SW 1271 (cell line): ENCODE measurements around the gene PSME2.
"Not testable (repeated sequence)": the region's sequence is repeated elsewhere in the genome, so short reads cannot be mapped to it uniquely, and the experiment has no call there.

Experiments used
- DNase-seq, 2 experiments: peaks; one replicate each; lab custom pipeline; 2025; lab: John Stamatoyannopoulos, UW

PSME2 gene

DNA sequence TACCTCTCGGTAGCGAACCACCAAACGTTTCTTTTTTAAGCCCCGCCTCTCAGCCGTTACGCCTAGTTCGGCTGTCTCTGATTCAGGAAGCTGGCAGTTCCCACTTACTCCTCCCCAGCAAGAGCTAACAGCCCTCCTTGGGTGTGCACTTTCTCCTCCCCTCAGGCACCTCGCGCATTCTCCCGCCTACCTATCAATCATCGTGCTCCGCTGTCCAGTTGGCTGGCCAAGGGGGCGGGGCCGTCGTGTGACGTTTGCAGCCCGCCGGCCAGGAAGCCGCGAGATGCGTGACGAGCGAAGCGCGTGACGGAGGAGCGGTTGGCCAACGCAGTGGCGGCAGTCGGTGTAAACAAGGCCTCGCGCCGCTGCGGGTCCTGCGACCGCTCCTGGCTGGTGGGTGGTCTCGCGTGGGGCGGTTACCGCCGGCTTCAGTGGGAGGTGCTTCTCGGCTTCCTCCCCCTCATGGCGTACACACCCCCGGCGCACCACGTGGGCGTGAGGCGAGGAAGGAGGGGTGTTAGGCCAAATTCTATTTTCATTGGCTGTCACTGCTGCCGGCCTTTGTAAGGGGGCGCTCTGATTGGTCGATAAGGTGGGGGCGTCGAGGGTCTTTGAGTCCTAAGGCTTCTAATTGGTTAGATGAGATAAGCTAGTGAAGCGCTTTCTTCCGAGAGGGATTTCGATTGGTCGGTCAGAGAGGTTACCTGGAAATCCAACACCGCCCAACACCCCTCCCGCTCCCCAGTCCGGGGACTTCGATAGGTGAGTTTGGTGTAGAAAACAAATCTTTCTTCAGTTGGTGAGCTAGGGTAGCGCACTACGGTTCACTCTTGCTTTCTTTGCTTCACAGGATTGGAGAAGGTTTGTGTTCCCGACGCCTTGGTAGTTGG, 31.6 kb downstream of the PSME2 start, which contains the start of the genes DCAF11 and NRL:
Gene DCAF11 (plus strand): TSS at position 246 of the 890 bp plus-strand sequence. CDS start 818 bp downstream, outside the sequence.
Gene NRL (minus strand): TSS at position 418 of the 890 bp plus-strand sequence. CDS start 32,101 bp downstream, outside the sequence.
- peak; percentile 100 for DNase-seq

DNA sequence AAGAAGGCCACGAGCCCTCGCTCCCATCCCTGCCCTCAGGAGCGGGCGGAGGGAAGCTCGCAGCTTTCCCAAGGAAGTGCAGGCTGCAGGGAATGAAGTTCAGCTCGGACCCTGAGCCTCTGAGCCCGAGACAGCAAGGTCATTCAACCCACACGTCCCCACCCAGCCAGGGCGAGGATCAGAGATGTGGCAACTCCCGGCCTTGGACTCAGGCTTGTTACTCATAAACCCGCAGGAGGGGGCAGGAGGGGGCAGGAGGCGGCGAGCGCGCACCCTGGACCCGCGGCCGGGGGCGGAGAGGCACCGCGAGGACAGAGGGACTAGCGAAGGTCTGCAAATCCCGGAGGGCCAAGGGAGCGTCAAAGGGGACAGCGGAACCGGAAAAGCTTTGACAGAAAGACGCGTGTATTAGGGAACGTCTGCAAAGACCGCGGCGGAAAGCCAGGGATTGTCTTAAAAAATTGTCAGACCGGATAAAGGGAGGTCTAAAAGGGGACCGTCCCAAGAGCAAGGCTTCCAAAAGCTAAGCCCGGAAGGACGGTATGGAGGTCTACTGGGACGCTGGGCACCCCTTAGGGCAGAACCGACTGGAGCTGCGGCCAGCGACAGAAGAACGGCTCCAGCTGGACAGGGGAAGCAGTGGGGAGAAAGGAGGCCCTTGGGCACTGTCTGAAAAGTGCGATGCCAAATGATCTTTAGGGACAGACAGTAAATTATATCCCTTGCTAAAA, 32.4 kb downstream of the PSME2 start:
- peak; percentile 87 to 95 for DNase-seq

DNA sequence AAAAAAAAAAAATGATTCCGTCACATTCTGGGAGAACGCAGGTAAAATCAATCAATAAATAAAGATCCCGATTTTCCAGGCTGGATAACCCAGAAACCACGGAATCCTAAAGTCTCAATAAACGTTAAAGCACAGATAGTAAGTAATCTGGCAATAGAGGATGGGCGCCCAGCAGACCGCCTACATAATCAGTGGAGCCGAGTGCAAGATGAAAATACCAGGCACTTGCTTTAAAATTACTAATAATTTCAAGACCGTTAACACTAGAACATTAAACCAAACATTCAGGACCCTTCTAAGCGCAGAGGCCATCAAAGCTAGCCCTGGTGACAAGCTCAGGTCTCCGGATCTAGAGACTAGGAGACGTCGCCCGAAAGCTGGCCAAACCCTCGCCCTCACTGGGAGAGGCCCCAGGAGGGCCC, 33.0 kb downstream of the PSME2 start:
- no peak for DNase-seq

DNA sequence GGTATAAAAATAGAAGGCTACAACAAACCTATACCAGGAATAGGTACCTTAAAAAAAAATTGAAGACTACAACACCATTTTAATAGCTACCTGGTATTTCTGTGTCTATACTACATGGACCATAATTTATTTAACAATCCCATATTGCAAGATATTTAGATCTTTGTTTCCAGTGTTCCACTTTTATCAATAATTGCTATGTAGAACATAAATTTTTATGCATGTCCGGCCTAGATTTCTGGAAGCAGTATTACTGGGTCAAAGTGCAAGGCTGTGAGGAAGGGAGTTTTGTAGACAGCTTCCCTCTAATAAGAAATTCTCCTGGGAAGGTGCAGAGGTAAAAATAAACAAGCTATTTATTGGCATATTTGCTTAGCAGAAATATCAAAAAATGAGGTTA, 35.9 kb downstream of the PSME2 start:
- no peak for DNase-seq

DNA sequence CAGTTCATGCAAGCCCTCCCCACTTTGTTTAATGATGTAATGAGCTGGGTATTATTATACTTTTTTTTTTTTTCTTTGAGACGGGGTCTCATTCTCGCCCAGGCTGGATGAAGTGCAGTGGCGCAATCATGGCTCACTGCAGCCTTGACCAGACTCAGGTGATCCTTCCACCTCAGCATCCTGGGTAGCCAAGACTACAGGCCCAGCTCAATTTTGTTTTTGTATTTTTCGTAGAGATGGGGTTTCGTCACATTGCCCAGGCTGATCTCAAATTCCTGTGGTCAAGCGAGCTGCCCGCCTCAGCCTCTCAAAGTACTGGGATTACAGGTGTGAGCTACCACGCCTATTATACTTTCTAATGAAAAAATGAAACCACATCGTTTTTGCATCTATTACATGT, 36.4 kb downstream of the PSME2 start:
- no peak for DNase-seq

DNA sequence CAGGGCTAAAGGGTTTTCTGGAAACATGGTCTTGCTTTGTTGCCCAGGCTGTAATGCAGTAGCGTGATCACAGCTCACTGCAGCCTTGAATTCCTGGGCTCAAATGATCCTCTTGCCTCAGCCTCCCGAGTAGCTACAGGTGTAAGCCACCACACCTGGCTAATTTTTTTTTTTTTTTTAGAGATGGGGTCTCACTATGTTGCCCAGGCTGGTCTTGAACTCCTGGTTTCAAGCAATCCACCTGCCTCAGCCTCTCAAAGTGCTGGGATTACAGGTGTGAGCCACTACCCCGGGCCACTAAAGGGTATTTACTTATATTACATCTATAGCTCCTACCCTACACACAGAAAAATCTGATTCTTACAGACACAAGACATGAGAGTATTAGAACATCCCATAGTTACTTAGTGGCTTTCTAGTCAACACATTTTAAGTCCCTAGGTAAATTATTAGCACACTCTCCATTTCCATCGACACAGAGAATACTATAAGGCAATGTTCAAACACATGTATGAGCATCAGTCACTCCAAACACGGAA, 38.0 kb downstream of the PSME2 start:
- DNase-seq: no peak

DNA sequence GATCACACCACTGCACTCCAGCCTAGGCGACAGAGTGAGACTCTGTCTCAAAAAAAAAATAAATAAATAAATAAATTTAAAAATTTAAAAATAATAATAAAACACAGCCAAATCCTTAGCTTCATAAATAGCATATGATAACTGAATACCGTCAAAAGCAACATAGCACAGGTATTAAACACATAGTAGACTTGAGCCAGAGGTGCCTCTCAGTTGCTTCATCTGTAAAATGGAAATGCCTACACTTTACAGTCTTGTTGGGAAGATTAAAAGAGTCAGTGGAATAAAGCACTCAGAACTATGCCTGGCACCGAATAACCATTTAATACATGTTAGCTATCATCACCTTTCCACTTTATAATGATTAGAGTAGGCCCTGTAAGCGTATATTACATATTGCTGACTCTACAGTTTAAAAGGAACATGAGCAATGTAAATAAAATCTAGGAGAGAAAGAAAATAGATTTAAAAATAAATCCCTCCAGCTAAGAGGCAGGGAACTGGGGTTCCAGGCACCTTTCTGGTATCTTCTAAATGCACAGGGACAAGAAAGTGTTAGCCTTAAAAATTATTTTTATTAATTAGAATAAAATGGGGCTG, 39.6 kb downstream of the PSME2 start:
- no peak for DNase-seq

DNA sequence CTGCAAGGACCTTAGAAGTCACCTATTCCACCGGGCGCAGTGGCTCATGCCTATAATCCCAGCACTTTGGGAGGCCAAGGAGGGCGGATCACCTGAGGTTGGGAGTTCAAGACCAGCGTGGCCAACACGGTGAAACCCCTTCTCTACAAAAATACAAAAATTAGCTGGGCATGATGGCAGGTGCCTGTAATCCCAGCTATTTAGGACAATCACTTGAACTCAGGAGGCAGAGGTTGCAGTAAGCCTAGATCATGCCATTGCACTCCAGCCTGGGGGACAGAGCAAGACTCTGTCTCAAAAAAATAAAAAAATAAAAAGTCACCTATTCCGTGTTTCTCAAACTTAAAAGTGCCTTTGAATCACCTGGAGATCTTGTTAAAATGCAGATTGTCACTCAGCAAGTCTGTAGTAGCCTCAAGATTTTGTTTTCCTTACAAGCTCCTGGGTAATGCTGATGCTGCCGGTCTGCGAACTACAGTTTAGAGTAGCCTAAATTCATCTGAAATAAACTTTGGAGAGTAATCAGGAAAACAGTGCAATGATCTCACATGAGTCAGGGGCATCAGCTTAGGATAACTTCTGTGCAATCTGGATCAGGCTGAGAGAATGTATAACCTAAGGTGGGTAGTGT, 40.7 kb downstream of the PSME2 start:
- DNase-seq: not testable (repeated sequence)

DNA sequence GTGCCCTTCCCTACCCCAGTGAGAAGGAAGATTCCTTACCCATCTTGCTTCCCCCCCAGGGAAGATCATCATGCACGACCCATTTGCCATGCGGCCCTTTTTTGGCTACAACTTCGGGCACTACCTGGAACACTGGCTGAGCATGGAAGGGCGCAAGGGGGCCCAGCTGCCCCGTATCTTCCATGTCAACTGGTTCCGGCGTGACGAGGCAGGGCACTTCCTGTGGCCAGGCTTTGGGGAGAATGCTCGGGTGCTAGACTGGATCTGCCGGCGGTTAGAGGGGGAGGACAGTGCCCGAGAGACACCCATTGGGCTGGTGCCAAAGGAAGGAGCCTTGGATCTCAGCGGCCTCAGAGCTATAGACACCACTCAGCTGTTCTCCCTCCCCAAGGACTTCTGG, 43.0 kb downstream of the PSME2 start:
- no peak for DNase-seq

DNA sequence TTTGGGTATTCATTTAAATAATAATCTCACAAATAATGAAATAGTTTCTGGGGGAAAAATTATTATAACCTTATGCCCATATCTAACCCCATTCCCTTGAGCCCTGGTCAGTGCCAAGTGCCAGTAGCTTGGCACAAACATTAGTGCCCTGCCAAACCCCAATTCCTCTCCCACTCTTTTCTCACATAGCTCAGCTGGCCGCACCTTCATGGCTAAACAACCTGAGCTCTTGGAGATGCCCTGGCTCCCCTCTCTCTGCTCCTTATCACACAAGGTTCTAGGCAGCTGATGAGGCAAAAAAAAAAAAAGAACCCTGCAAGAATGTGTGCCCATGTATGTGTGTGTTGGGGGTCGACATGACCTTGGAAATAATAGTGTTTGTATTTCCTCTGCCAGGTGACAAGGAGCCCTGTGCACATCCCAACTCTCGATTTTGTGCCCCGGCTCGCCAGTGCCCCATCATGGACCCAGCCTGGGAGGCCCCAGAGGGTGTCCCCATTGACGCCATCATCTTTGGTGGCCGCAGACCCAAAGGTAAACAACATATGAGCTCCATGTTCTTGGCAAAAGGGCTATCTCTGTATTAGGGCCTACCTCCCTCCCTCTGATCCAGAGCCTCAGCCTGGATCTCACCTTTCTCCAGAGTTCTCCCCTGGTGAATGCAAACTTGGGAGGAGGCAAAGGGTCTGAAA, 43.9 kb downstream of the PSME2 start:
- DNase-seq: no peak

DNA sequence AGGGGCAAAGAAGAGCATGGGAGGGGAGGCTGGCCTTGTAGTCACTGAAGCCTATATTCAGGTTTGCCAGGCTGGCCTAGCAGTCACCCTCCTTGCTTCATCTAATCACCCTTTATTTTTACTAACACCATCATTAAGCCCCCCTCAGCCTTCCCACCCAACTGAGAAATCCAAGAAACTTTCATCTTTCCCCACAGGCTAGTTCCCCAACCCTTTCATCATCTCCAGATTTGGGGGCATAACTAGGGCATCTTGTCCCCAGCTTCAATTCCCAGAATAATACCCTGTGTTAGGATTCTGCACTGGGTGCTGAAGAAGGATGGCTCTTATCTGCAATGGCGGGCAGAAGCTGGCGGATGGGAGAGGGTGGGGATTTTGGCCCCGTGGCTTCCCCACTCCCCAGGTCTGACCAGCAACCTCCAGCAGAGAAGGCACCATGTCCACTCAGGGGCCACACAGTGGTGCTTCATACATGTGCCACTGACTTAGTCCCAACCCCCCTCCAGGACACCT, 45.4 kb downstream of the PSME2 start:
- no peak for DNase-seq

DNA sequence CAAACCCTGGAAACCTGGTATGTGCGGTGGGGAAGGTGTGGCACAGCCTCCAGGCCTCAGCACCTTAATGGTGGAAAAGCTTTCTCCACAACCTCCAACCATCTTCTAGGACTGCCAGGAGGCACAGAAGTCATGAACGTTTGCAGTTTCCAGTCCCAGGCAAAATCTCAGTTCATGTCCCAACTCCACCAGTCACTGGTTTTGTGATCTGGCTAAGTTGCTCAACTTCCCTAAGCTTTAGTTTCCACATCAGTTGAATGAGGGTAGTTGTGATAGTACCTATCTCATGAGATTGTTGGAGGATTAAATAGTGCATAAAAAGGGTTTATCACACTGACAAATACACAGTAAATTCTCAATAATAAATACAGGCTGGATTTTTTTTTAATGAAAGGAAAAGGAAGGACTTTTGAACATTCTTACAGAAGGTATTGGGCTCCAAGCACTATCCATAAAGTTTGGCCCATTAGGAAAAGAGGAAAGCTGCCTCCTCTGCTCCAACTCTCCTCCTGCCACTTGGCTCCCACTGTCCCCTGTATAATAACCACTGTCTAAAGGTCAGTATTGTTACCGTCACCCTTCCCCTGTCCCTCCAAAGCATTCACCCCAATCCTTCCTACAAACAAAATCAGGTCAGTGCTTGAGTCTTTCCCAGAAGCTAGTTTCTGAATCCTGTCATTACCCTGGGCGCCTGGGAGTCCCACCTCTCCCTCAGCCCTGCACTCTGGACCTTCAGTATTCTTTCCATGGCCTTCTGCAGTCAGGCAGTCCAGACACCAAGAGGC, 46.0 kb downstream of the PSME2 start:
- no peak for DNase-seq

DNA sequence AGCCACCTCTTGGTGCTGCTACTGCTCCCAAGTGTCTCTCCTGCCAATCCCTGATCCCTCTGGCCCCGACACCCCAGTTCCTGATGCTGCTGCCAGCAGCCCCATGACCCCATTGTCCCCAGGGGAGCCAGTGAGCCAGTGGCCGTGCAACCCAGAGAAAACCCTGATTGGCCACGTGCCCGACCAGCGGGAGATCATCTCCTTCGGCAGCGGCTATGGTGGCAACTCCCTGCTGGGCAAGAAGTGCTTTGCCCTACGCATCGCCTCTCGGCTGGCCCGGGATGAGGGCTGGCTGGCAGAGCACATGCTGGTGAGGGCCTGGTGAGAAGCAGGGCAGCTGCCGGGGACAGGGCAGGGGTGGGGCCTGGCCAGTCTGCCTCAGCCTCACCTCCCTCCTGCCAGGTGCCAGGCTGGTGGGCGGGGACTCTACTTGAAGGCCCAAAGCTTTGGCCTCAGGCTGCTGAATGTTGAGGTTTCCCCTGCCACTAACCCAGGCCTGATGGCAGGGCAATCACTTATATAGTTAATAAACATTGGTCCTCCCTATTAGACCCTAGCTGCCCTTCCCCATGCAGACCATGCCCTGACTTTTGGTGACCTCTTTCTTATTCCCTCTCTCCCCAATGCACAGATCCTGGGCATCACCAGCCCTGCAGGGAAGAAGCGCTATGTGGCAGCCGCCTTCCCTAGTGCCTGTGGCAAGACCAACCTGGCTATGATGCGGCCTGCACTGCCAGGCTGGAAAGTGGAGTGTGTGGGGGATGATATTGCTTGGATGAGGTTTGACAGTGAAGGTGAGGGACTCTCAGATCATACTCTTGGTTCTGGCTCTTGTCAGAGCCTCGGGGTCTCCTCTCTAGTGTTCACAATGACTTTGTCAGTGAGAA, 47.2 kb downstream of the PSME2 start:
- DNase-seq: no peak

DNA sequence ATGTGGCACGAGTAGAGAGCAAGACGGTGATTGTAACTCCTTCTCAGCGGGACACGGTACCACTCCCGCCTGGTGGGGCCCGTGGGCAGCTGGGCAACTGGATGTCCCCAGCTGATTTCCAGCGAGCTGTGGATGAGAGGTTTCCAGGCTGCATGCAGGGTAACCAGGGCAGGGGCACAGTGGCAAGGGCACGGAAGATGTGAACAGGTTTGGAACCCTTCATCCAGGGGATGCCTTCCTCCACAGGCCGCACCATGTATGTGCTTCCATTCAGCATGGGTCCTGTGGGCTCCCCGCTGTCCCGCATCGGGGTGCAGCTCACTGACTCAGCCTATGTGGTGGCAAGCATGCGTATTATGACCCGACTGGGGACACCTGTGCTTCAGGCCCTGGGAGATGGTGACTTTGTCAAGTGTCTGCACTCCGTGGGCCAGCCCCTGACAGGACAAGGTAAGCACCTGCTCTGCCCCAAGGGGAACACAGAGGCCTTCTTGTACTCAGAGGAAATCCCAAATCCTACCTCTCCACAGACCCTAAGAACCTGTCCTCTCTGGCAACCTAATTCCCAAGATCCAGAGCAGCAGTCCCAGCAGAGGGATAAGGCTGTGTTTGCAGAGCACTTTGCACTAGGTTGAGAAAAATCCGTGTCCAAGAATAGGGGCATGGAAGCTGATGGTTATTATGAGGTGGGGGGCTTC, 48.0 kb downstream of the PSME2 start:
- DNase-seq: no peak

DNA sequence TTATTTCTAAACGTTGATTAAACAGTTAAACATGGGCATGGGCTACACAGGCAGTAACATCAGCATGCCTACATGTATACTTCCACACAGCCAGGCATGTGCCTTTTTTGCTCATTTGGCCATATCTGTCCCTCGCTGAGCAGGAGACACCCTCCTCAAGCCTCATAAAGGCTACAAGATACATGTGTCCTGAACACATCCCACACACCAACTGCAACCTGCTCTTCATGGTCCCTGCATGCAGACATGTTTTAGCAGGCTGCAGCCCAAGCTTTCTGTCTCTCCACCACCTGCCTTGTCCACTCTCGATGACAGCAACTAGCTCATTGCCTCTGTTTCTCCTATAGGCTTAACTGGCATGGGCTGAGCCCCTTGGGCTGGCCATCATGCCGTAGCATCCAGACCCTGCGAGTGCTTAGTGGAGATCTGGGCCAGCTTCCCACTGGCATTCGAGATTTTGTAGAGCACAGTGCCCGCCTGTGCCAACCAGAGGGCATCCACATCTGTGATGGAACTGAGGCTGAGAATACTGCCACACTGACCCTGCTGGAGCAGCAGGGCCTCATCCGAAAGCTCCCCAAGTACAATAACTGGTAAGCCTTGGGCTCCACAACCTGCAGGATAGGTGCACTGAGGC, 49.7 kb downstream of the PSME2 start:
- DNase-seq: no peak

DNA sequence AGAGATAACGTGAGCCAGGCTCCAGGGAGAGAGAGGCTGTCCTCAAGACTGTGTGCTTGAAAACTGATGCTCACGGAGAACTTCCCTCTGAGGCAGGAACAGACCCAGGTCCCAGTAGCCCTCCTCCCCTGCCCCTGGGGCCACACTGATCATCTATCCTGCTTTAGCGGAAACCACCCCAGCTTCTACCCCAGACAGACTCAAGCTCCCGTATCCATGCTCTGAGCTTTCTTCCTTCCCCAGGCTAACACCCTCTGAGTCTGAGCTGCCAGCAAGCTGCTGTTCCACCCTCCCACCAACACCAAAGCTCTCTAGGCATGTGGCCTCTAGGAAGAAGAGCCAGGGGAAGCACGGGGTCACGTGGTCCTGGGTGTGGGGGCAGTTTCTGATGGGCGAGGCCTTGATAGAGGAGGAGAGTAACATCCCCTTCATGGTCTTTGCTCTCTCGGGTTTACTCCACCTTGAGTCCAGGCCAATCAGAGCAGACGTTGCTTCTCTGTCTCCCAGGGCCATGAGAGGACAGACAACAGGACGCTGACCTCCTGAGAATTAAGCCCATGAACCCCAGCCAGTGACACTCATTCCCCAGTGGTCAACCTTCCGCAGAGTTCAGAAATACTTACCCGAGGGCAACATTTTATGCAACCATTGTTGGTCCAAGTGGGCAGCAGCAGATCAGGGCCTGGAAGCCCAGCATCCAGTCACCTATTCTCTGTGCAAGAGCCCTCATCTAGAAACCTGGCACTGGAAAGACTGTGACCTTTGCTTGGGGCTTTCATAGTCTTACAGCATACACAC, 50.9 kb downstream of the PSME2 start:
- DNase-seq: no peak

DNA sequence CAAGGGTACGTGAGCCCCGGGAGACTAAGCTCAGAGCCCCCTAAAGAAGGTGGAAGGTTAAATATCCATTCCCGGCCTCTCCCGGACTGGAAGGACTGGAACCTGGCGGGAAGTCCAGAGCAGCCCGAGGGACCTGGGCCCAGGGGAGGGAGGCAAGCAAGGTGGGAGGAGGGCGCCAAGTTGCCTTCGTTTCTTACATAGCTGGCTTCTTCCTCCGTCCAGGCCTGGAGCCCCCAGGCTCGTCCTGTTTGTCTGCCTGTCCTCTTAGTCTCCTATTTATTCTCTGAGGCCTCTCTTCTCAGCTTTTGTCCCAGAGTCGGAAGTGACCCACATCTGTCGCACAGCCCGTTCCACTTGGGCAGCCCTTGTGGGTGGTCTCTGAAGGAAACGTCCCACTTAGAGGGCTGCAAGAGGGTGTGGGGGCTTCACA, 51.6 kb downstream of the PSME2 start:
- no peak for DNase-seq
